ENCODE data around the gene LARP6. TPM values are rescaled to one million over a fixed set of nuclear protein-coding genes. Genes with fewer than 3 reads are reported as not detected.
"Not testable (repeated sequence)": the region's sequence is repeated elsewhere in the genome, so short reads cannot be mapped to it uniquely, and the experiment has no call there.

Gene LARP6
- total RNA-seq = not detected

DNA sequence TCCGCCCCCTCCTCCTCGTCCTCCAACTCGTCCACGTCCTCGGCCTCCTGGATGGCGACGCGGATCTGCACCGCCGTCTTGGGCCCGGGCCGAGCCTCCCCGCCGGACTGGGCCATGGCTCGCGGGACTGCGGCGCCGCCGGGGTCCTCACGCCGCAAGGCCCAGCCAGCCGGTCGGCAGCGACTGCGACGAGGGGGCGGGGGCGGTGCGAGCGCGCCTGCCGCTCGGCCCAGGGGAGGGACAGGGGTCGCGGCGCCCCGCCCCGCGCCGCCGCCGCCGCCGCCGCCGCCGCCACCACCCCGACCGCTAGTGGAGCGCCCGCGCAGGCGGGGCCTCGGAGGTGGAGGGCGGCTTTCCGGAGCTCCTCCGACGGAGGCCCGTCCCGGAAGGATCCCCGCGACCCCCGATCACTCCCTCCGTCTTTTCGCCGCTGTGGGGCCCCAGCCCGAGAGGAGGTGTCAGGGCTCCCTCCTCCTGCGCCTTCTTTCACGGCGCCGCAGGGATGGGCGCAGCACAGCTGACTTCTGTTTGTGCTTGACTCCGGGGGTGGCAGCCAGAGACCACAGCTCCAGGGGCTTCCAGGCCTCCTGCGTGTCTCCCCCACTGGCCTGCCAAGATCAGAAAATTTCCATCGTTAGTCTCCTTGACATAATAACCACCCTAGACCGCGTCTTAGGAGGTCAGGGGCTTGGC lies at the start of gene LARP6:
TSS of gene LARP6 (minus strand) at position 185 of the 693 bp plus-strand sequence. CDS start at position 116, 69 bp downstream.
- DNase-seq (ENCODE audit: low spot score) (no peak), ATAC-seq (peak; percentile 79 to 80)
- peak within 1 kb of the TSS; percentile 80 for H3K4me3 Mint-ChIP-seq
- H3K4me1 Mint-ChIP-seq (ENCODE audit: low read depth in 2 of 2) = peaks cover 0 to 5% of the 10 kb centered on the region in 2 donors
- H3K27ac Mint-ChIP-seq = peak within 1 kb of the TSS in 1 of 2 donors; percentile 34
- no peaks in the 10 kb centered on the region for H3K9me3 Mint-ChIP-seq
- peaks cover 45 to 79% of the 10 kb centered on the region in 2 donors for H3K27me3 Mint-ChIP-seq
- H3K36me3 Mint-ChIP-seq = no peaks in the 10 kb centered on the region

DNA sequence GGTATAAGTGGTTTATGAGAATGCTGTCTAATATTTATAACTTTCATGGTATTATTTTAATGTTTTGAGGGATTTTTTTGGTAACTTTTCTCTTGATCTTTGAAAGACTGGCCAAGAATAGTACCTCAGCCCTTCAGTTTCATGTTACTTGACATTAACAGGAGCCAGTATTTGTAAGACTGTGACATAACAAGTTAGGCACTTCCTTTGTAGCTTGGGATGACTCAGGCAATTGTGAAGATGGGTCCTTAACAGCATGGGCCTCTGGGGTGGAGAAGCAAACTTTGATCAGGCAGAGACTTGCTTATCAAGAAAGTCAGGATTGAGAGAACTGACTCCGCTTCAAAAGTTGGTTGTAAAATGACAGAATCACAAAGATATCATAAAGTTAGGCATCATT lies 48.1 kb upstream of the LARP6 start:
- ATAC-seq (no peak), DNase-seq (ENCODE audit: low spot score) (no peak)
- H3K27ac Mint-ChIP-seq = no peak overlapping the region
- no peaks in the 10 kb centered on the region for H3K4me1 Mint-ChIP-seq (ENCODE audit: low read depth in 2 of 2)
- H3K27me3 Mint-ChIP-seq = peaks cover 10 to 47% of the 10 kb centered on the region in 2 donors
- H3K4me3 Mint-ChIP-seq = no peak overlapping the region
- no peaks in the 10 kb centered on the region for H3K9me3 Mint-ChIP-seq
- no peaks in the 10 kb centered on the region for H3K36me3 Mint-ChIP-seq

DNA sequence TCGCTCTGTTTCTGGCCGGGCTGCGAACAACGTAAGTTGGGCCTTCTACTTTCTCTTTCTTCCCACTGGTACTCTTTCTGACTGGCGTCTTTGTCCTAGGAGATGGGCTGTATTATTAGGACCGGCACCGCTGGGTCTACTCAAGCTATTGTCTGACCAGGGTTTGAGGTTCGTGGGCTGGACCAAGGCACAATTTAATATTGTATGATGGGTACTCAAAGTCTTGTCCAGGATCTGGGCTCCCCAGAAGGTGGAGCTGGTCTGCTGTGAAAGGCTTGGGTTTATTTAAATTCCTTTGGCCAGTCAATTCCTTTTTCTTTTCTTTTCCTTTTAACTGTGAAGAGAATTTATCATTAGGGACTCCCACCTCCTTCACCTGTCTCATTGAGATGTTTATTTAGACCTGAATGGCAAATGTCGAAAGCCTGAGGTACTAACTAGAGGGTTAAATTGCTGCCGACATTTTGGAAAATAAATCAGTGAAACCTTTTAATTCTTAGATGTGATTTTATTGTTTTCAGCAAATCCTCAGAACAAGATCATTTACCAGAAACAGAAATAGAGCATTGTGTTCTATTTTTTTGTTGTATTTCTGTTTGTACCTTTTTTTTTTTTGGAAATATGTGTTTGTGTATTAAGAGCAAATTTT lies 39.1 kb upstream of the LARP6 start:
- Mint-ChIP-seq H3K27ac (peak overlapping the region; percentile 69 to 78), H3K27me3 (peaks cover 26 to 36% of the 10 kb centered on the region in 2 donors), H3K9me3 (no peaks in the 10 kb centered on the region), H3K36me3 (no peaks in the 10 kb centered on the region), H3K4me1 (ENCODE audit: low read depth in 2 of 2) (peaks cover 15 to 17% of the 10 kb centered on the region in 2 donors), H3K4me3 (peak overlapping the region; percentile 91)
- DNase-seq (ENCODE audit: low spot score) (no peak), ATAC-seq (peak in 1 of 2 donors; percentile 21)

DNA sequence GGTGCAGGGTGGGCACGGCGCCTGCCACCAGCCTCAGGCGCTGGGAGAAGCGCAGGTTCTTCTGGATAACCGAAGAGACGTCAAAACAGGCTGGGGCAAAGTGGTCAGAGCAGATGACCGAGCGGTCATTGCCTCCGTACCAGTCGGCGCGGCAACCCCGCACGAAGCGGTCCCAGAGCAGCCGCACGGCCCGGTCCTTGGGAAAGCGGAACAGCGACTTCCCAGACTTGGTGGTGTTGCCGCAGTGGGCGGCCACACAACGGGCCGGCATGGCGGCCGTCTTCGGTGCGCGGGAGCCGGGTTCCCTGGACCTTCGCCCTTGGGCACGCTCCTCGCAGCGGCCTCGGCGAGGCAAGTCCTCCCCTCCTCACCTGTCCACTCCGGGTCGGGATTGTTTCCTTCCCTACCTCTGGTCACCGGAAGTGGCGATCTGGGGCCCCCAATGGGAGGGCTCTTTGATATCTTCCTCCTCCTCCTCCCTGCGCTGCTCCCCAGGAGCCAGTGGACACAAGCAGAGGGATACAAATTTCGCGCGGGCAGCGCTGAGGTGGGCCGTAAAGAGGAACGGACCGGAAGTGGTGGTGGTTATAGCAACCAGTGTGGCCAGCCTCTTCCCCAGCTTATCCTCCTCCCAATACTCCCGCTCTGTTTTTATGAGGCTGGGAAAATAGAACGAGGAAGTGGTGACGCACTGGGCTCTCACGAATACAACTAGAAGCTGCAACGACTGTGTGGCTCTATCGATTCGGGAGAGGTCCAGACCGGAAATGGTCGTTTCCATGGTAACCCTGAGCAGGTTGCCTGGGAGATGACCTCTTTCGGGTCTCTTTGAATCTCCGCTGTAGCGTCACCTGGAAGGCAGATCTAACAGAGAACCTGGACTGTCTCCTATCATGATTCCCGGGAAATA lies 38.3 kb upstream of the LARP6 start, which contains the start of the genes LRRC49 and THAP10:
TSS of gene LRRC49 (plus strand) at position 825 of the 910 bp plus-strand sequence. CDS start at position 894, 69 bp downstream.
TSS of gene THAP10 (minus strand) at position 432 of the 910 bp plus-strand sequence. CDS start at position 271, 161 bp downstream.
- Mint-ChIP-seq H3K4me1 (ENCODE audit: low read depth in 2 of 2) (peaks cover 15 to 17% of the 10 kb centered on the region in 2 donors), H3K4me3 (peak within 1 kb of the TSS; percentile 91), H3K9me3 (no peaks in the 10 kb centered on the region), H3K27me3 (peaks cover 26 to 32% of the 10 kb centered on the region in 2 donors), H3K27ac (peak within 1 kb of the TSS; percentile 69 to 78), H3K36me3 (no peaks in the 10 kb centered on the region)
- DNase-seq (ENCODE audit: low spot score) (peak; percentile 65), ATAC-seq (peak; percentile 82 to 83)

- Mint-ChIP-seq H3K27ac (no peak overlapping the region), H3K9me3 (no peaks in the 10 kb centered on the region), H3K36me3 (no peaks in the 10 kb centered on the region), H3K4me1 (ENCODE audit: low read depth in 2 of 2) (no peaks in the 10 kb centered on the region), H3K4me3 (no peak overlapping the region), H3K27me3 (peaks cover 20 to 50% of the 10 kb centered on the region in 2 donors)
- DNase-seq (ENCODE audit: low spot score) = no peak
- no peak for ATAC-seq
Measured at GRCh38 chr15:70882361-70882760, 28.4 kb upstream of the LARP6 start.

- no peak overlapping the region for H3K27ac Mint-ChIP-seq
- no peaks in the 10 kb centered on the region for H3K4me1 Mint-ChIP-seq (ENCODE audit: low read depth in 2 of 2)
- no peak for DNase-seq (ENCODE audit: low spot score)
- no peak overlapping the region for H3K4me3 Mint-ChIP-seq
- peaks cover 30 to 65% of the 10 kb centered on the region in 2 donors for H3K27me3 Mint-ChIP-seq
- no peaks in the 10 kb centered on the region for H3K36me3 Mint-ChIP-seq
- ATAC-seq = no peak
- no peaks in the 10 kb centered on the region for H3K9me3 Mint-ChIP-seq
Measured at GRCh38 chr15:70880781-70881180, 26.8 kb upstream of the LARP6 start.

GRCh38 chr15:70879401-70879800 lies 25.4 kb upstream of the LARP6 start:
- DNase-seq (ENCODE audit: low spot score) (no peak), ATAC-seq (no peak)
- H3K27me3 Mint-ChIP-seq = peaks cover 32 to 67% of the 10 kb centered on the region in 2 donors
- H3K27ac Mint-ChIP-seq = no peak overlapping the region
- H3K9me3 Mint-ChIP-seq = no peaks in the 10 kb centered on the region
- H3K4me3 Mint-ChIP-seq = no peak overlapping the region
- H3K4me1 Mint-ChIP-seq (ENCODE audit: low read depth in 2 of 2) = no peaks in the 10 kb centered on the region
- H3K36me3 Mint-ChIP-seq = no peaks in the 10 kb centered on the region

- ATAC-seq = no peak
- Mint-ChIP-seq H3K27me3 (peaks cover 43 to 70% of the 10 kb centered on the region in 2 donors), H3K36me3 (no peaks in the 10 kb centered on the region), H3K4me1 (ENCODE audit: low read depth in 2 of 2) (no peaks in the 10 kb centered on the region), H3K27ac (no peak overlapping the region), H3K4me3 (no peak overlapping the region), H3K9me3 (no peaks in the 10 kb centered on the region)
- DNase-seq (ENCODE audit: low spot score) = no peak
Measured at GRCh38 chr15:70876683-70877082, 22.7 kb upstream of the LARP6 start.

DNA sequence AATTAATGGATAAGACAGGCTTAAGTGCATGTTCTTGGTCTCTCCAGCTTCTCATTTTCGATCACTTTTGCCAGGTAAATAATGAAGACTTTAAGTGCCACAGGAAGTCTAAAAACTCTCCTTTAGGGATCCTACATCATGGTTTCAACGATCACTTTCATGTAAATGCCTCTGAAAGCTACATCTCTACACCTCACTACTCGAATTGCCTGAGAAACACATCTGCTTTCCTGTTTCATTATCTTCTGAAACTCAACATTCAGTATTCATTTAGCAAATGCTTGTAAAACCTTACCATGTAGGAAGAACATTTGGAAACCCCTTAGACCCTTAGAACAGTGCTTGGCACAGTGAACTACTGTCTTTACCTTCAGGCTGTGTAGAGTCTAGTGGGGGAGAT lies 22.1 kb upstream of the LARP6 start:
- Mint-ChIP-seq H3K27ac (no peak overlapping the region), H3K4me3 (no peak overlapping the region), H3K4me1 (ENCODE audit: low read depth in 2 of 2) (no peaks in the 10 kb centered on the region), H3K27me3 (peaks cover 43 to 70% of the 10 kb centered on the region in 2 donors), H3K36me3 (no peaks in the 10 kb centered on the region), H3K9me3 (no peaks in the 10 kb centered on the region)
- ATAC-seq = no peak
- no peak for DNase-seq (ENCODE audit: low spot score)

DNA sequence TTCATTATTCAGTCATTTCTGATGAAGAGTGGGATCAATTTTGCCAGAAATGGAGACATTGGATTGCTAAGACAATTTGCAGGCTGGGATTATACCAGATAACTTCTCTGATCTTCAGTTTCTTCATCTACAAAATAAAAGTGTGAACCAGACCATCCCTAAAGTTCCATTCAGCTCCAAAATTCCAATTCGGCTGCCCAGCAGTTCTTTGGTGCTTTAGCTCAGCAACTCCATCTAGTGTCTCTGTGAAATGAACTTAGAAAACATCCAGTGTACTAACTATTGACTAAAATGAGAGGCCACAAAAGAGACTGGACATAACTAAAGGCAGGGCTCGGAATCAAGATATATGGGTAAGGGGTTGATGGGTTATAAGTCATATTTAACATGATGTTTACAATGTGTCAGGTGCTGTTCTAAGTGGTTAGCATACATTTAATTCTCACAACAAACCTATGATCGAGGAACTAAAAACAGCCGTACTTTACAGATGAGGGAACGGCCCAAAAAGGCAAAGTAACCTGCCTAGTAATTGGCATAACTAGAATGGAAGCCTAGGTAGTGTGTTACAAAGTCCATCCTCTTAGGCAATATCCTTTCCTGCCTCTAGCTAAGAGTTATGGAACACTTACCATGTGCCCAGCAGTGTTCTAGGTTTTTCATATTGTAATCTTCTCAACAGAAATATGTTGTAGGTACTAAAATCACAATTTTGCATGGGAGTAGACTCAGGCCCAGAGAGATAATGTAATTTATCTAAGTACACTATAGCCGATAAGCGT lies 21.2 kb upstream of the LARP6 start:
- Mint-ChIP-seq H3K27ac (no peak overlapping the region), H3K27me3 (peaks cover 42 to 64% of the 10 kb centered on the region in 2 donors), H3K9me3 (no peaks in the 10 kb centered on the region), H3K36me3 (no peaks in the 10 kb centered on the region), H3K4me3 (no peak overlapping the region), H3K4me1 (ENCODE audit: low read depth in 2 of 2) (peaks cover under 1 to 1% of the 10 kb centered on the region in 2 donors)
- DNase-seq (ENCODE audit: low spot score) (no peak), ATAC-seq (no peak)

GRCh38 chr15:70873232-70874054 lies 19.5 kb upstream of the LARP6 start:
- Mint-ChIP-seq H3K27me3 (peaks cover 37 to 46% of the 10 kb centered on the region in 2 donors), H3K36me3 (no peaks in the 10 kb centered on the region), H3K27ac (no peak overlapping the region), H3K4me3 (no peak overlapping the region), H3K9me3 (no peaks in the 10 kb centered on the region), H3K4me1 (ENCODE audit: low read depth in 2 of 2) (peaks cover 4% of the 10 kb centered on the region in 2 donors)
- no peak for ATAC-seq
- DNase-seq (ENCODE audit: low spot score) = no peak

- DNase-seq (ENCODE audit: low spot score); H3K4me1 Mint-ChIP-seq (ENCODE audit: low read depth in 2 of 2); H3K36me3 Mint-ChIP-seq; H3K9me3 Mint-ChIP-seq; H3K27ac Mint-ChIP-seq; H3K4me3 Mint-ChIP-seq; ATAC-seq: not testable (repeated sequence)
- H3K27me3 Mint-ChIP-seq = peaks cover 32 to 37% of the 10 kb centered on the region in 2 donors
Measured at GRCh38 chr15:70871490-70871889, 17.5 kb upstream of the LARP6 start.

Data from natural killer cell treated with Interleukin-12 subunit alpha and Interleukin-12 subunit beta and Interleukin-15 and Interleukin-18, amount 100 ng/mL, for 72 hours (primary cell).